Measurements from ENCODE around the gene NLRC3. TPM values are rescaled to one million over a fixed set of nuclear protein-coding genes. Genes with fewer than 3 reads are reported as not detected.
A peak's percentile ranks its signal among the peaks of the same experiment; 100 is the strongest.
"Not testable (repeated sequence)": the region's sequence is repeated elsewhere in the genome, so short reads cannot be mapped to it uniquely, and the experiment has no call there.

NLRC3 gene
- total RNA-seq, 3 donors from 2014 or later = 0.64 to 1.6 (median 1.3) TPM

GRCh38 chr16:3618769-3619141 is 41.6 kb upstream of the NLRC3 start:
- no peak overlapping the region for H3K4me3 ChIP-seq
- DNase-seq (ENCODE audit: low spot score in 2 of 2) = no peak
- no peaks in the 10 kb centered on the region for H3K9me3 ChIP-seq
- intact Hi-C loops (cut with DNase I; ENCODE audit: low total_unique reads) = no loop called here
- no peaks in the 10 kb centered on the region for H3K36me3 ChIP-seq
- H3K27me3 ChIP-seq = no peaks in the 10 kb centered on the region
- H3K4me1 ChIP-seq = no peaks in the 10 kb centered on the region
- no peak overlapping the region for H3K27ac ChIP-seq
- no peak for TF ChIP-seq POLR2A (IDR thresholded peaks at IDR 0.05)

- no peaks in the 10 kb centered on the region for H3K36me3 ChIP-seq
- TF ChIP-seq CTCF (IDR thresholded peaks at IDR 0.05) (no peak), POLR2AphosphoS5 (IDR thresholded peaks at IDR 0.05) (no peak), POLR2A (IDR thresholded peaks at IDR 0.05) (no peak)
- no peak overlapping the region for H3K27ac ChIP-seq
- no peak for DNase-seq (ENCODE audit: low spot score in 2 of 2)
- intact Hi-C loops (cut with DNase I; ENCODE audit: low total_unique reads) = no loop called here
- no peaks in the 10 kb centered on the region for H3K27me3 ChIP-seq
- H3K4me1 ChIP-seq = peaks cover 0 to 6% of the 10 kb centered on the region in 2 donors
- H3K9me3 ChIP-seq = no peaks in the 10 kb centered on the region
- H3K4me3 ChIP-seq = peak overlapping the region; percentile 74 to 99 (median 95)
Measured at GRCh38 chr16:3612510-3613466, 35.6 kb upstream of the NLRC3 start.

- Histone ChIP-seq H3K4me3 (peak within 1 kb of the TSS; percentile 74 to 99 (median 95)), H3K36me3 (no peaks in the 10 kb centered on the region), H3K27ac (peak within 1 kb of the TSS; percentile 76 to 90), H3K27me3 (no peaks in the 10 kb centered on the region), H3K9me3 (no peaks in the 10 kb centered on the region), H3K4me1 (peaks cover 0 to 6% of the 10 kb centered on the region in 2 donors)
- intact Hi-C loops (cut with DNase I; ENCODE audit: low total_unique reads) = no loop called here
- DNase-seq (ENCODE audit: low spot score in 2 of 2) = peak; percentile 82 to 86
- TF ChIP-seq CTCF (IDR thresholded peaks at IDR 0.05) = no peak
- TF ChIP-seq POLR2AphosphoS5 (IDR thresholded peaks at IDR 0.05) = no peak
- no peak for TF ChIP-seq POLR2A (IDR thresholded peaks at IDR 0.05)
Measured at GRCh38 chr16:3611146-3611975, 34.2 kb upstream of the NLRC3 start, which contains the start of gene SLX4. SLX4 (minus strand) TSS chr16:3611606; CDS start chr16:3608964, 2,642 bp downstream.

GRCh38 chr16:3610698-3611145 is 33.5 kb upstream of the NLRC3 start:
- DNase-seq (ENCODE audit: low spot score in 2 of 2) = no peak
- Histone ChIP-seq H3K27me3 (no peaks in the 10 kb centered on the region), H3K9me3 (no peaks in the 10 kb centered on the region), H3K27ac (peak overlapping the region; percentile 68 to 87), H3K4me1 (peaks cover 0 to 6% of the 10 kb centered on the region in 2 donors), H3K4me3 (peak overlapping the region; percentile 74 to 99 (median 95)), H3K36me3 (no peaks in the 10 kb centered on the region)
- intact Hi-C loops (cut with DNase I; ENCODE audit: low total_unique reads) = no loop called here
- TF ChIP-seq POLR2A (IDR thresholded peaks at IDR 0.05) (no peak), CTCF (IDR thresholded peaks at IDR 0.05) (no peak), POLR2AphosphoS5 (IDR thresholded peaks at IDR 0.05) (no peak)

- Histone ChIP-seq H3K4me1 (peaks cover 0 to 6% of the 10 kb centered on the region in 2 donors), H3K36me3 (no peaks in the 10 kb centered on the region), H3K27ac (no peak overlapping the region), H3K9me3 (no peaks in the 10 kb centered on the region), H3K4me3 (peak overlapping the region in 2 of 3 donors; percentile 74 to 99), H3K27me3 (no peaks in the 10 kb centered on the region)
- TF ChIP-seq CTCF (IDR thresholded peaks at IDR 0.05) = no peak
- TF ChIP-seq POLR2A (IDR thresholded peaks at IDR 0.05) = no peak
- no peak for TF ChIP-seq POLR2AphosphoS5 (IDR thresholded peaks at IDR 0.05)
- no peak for DNase-seq (ENCODE audit: low spot score in 2 of 2)
- intact Hi-C loops (cut with DNase I; ENCODE audit: low total_unique reads) = no loop called here
Measured at GRCh38 chr16:3609895-3610697, 32.9 kb upstream of the NLRC3 start.

- H3K4me3 ChIP-seq; H3K4me1 ChIP-seq; DNase-seq (ENCODE audit: low spot score in 2 of 2); intact Hi-C loops (cut with DNase I; ENCODE audit: low total_unique reads); H3K36me3 ChIP-seq; H3K9me3 ChIP-seq; H3K27ac ChIP-seq; H3K27me3 ChIP-seq: not testable (repeated sequence)
Measured at GRCh38 chr16:3608976-3609375, 31.8 kb upstream of the NLRC3 start.

Measured in breast epithelium (tissue), 4 donors.